A549 (cell line): ENCODE data around the gene MLYCD. TPM values are rescaled to one million over a fixed set of nuclear protein-coding genes. Genes with fewer than 3 reads are reported as not detected.
"Not testable (repeated sequence)": the region's sequence is repeated elsewhere in the genome, so short reads cannot be mapped to it uniquely, and the experiment has no call there.

Experiments
- ATAC-seq, 2 experiments: fragments of 200-7000 bp in 1 of 2; fragments of >200 bp in 1 of 2; cut with Nextera tagmentation in 1 of 2; cut with Tn5 transposase in 1 of 2; 3 replicates each; pipeline versions ENCODE4 v1.8.0 to v1.9.1; 2018 to 2020; ENCODE audit warnings: mild to moderate bottlenecking in 1 of 2, moderate library complexity in 1 of 2
- CTCF ChIA-PET: fragments of 300-600 bp; sonication (Branson Sonifier 250); formaldehyde crosslinking; extraction: SDS; loops from one replicate; lab custom pipeline; 2021; ENCODE audit warnings: antibody characterized with exemption, inconsistent platforms; lab: Yijun Ruan, JAX
- POLR2A ChIA-PET: fragments of 350-600 bp; formaldehyde crosslinking; extraction: SDS; loops from one replicate; lab custom pipeline; 2021; ENCODE audit warnings: antibody characterized with exemption, inconsistent platforms; lab: Yijun Ruan, JAX
- DNase-seq, 2 experiments: peaks; one replicate each; pipeline versions ENCODE4 v3.0.0 to v3.0.0-alpha.2; 2011 to 2016; ENCODE audit warnings: low read depth in 1 of 2, low spot score in 1 of 2
- FAIRE-seq: peaks from 2 replicates; lab custom pipeline; 2011; peaks lifted over from hg19 to GRCh38; lab: Jason Lieb, UNC
- H3K27ac ChIP-seq, 2 experiments: fragments of >200 bp; sonication (Bioruptor Twin); formaldehyde crosslinking; 3 replicates each; pipeline ENCODE4 v1.5.1; 2016 to 2017
- H3K4me1 ChIP-seq: fragments of >200 bp; sonication (Bioruptor Twin); formaldehyde crosslinking; 3 replicates; pipeline ENCODE4 v1.6.1; 2016
- H3K4me2 ChIP-seq: fragments of >200 bp; sonication (Bioruptor Twin); formaldehyde crosslinking; 3 replicates; pipeline ENCODE4 v1.6.1; 2016
- H3K4me3 ChIP-seq: fragments of >200 bp; sonication (Bioruptor Twin); formaldehyde crosslinking; 3 replicates; pipeline ENCODE4 v1.5.1; 2016
- H3K9me3 ChIP-seq: fragments of >200 bp; sonication (Bioruptor Twin); formaldehyde crosslinking; 3 replicates; pipeline ENCODE4 v1.6.1; 2016
- ATOH8 ChIP-seq: fragments of 250-450 bp; sonication (Bioruptor Pico); IDR thresholded peaks from 2 replicates; pipeline ENCODE4 v1.5.0; 2020; ENCODE audit warnings: low read depth, mild to moderate bottlenecking, moderate library complexity
- CEBPB ChIP-seq, 2 experiments: fragments of >200 bp in 1 of 2; sonication (Bioruptor Twin) in 1 of 2; formaldehyde crosslinking in 1 of 2; IDR thresholded peaks; 2 replicates each; pipeline ENCODE4 v1.6.1; 2012 to 2016
- CHD2 ChIP-seq: fragments of 150-350 bp; IDR thresholded peaks from 2 replicates; pipeline ENCODE4 v1.6.1; 2014; ENCODE audit warnings: low read length; ENCODE audit not compliant: partially characterized antibody
- E2F6 ChIP-seq: IDR thresholded peaks from 2 replicates; pipeline ENCODE4 v1.6.1; 2012; ENCODE audit warnings: low read depth, borderline replicate concordance
- EHF ChIP-seq: fragments of 250-450 bp; sonication (Bioruptor Pico); IDR thresholded peaks from 2 replicates; pipeline ENCODE4 v1.5.0; 2020; ENCODE audit warnings: mild to moderate bottlenecking
- ELK1 ChIP-seq: fragments of 150-350 bp; IDR thresholded peaks from 2 replicates; pipeline ENCODE4 v1.6.1; 2014; ENCODE audit warnings: low read depth, mild to moderate bottlenecking, low read length
- ESRRA ChIP-seq: fragments of 150-350 bp; IDR thresholded peaks from 2 replicates; pipeline ENCODE4 v1.6.1; 2014; ENCODE audit warnings: mild to moderate bottlenecking, low read length, borderline replicate concordance
- FOSB ChIP-seq: fragments of 250-450 bp; sonication (Bioruptor Pico); IDR thresholded peaks from 2 replicates; pipeline ENCODE4 v1.5.0; 2020; ENCODE audit warnings: mild to moderate bottlenecking, moderate library complexity
- FOXS1 ChIP-seq: fragments of 250-450 bp; sonication (Bioruptor Pico); IDR thresholded peaks from 2 replicates; pipeline ENCODE4 v1.5.0; 2020; ENCODE audit warnings: mild to moderate bottlenecking, moderate library complexity
- HES2 ChIP-seq: fragments of >200 bp; sonication (Bioruptor Twin); formaldehyde crosslinking; IDR thresholded peaks from 2 replicates; pipeline ENCODE4 v1.6.1; 2016
- HOXA7 ChIP-seq: fragments of 250-450 bp; sonication (Bioruptor Pico); IDR thresholded peaks from 2 replicates; pipeline ENCODE4 v1.5.0; 2020; ENCODE audit warnings: mild to moderate bottlenecking, moderate library complexity
- KDM1A ChIP-seq: fragments of 200-600 bp; sonication (generic); IDR thresholded peaks from 2 replicates; pipeline ENCODE4 v1.6.1; 2016; ENCODE audit warnings: low read depth, mild to moderate bottlenecking
- MAFK ChIP-seq: fragments of 450-650 bp; IDR thresholded peaks from 2 replicates; pipeline ENCODE4 v1.6.1; 2014; ENCODE audit not compliant: partially characterized antibody
- MAX ChIP-seq: IDR thresholded peaks from 2 replicates; pipeline ENCODE4 v1.6.1; 2012
- MYC ChIP-seq: IDR thresholded peaks from 2 replicates; pipeline ENCODE4 v1.6.1; 2012; ENCODE audit warnings: mild to moderate bottlenecking, inconsistent platforms, low read length, improper control_type of control experiment, borderline replicate concordance
- PBX3 ChIP-seq: IDR thresholded peaks from 2 replicates; pipeline ENCODE4 v1.6.1; 2012
- PHF8 ChIP-seq: fragments of 200-600 bp; sonication (generic); IDR thresholded peaks from 2 replicates; pipeline ENCODE4 v1.6.1; 2016; ENCODE audit warnings: low read depth, mild to moderate bottlenecking, antibody characterized with exemption, moderate library complexity, borderline replicate concordance
- POLR2AphosphoS2 ChIP-seq: conservative IDR thresholded peaks from 2 replicates; pipeline ENCODE4 v1.6.1; 2012; ENCODE audit warnings: low read length, improper control_type of control experiment, inconsistent platforms
- RFX5 ChIP-seq: fragments of 450-650 bp; IDR thresholded peaks from 2 replicates; pipeline ENCODE4 v1.7.1; 2014; ENCODE audit warnings: antibody characterized with exemption, mild to moderate bottlenecking, moderate library complexity
- SMC3 ChIP-seq: fragments of >200 bp; sonication (Bioruptor Twin); formaldehyde crosslinking; IDR thresholded peaks from 3 replicates; pipeline ENCODE4 v1.6.1; 2018; ENCODE audit warnings: inconsistent platforms
- ZC3H11A ChIP-seq: fragments of 450-650 bp; IDR thresholded peaks from 2 replicates; pipeline ENCODE4 v1.6.1; 2014; ENCODE audit warnings: antibody characterized with exemption, mild to moderate bottlenecking
- WGBS: methylation state at CpG from one replicate; pipeline ENCODE4 v1.1.6; 2017; ENCODE audit errors: missing lambda C conversion rate; 5-methylcytosine and 5-hydroxymethylcytosine counted together
- polyA plus RNA-seq, 4 experiments: library from polyadenylated mRNA; depleted of rRNA in 3 of 4; stranded (reverse); fragments of >200 nt; fragmentation: RNase III in 1 of 4; extraction: RNeasy Plus Mini Kit Qiagen cat#74134 plus additional on column Dnase treatment in 1 of 4; gene quantifications; 2 replicates in 3 of 4; 3 replicates in 1 of 4; pipeline ENCODE4 v1.2.3, GENCODE V29; 2011 to 2017

Gene MLYCD
- polyA plus RNA-seq, 2 of the 4 experiments (the other 2 are of a cell fraction) = 1.3 to 1.7 TPM

GRCh38 chr16:83941546-83941945, 42.6 kb downstream of the MLYCD start:
- H3K4me2 ChIP-seq, POLR2A ChIA-PET, DNase-seq, H3K4me3 ChIP-seq, H3K9me3 ChIP-seq, FAIRE-seq, H3K4me1 ChIP-seq, ATAC-seq, H3K27ac ChIP-seq: not testable (repeated sequence)
- 89% methylated on average over 9 of the region's 9 CpGs for WGBS
- CTCF ChIA-PET = interaction anchor here (0.6 to 2.6 kb wide), 4 partner anchors 13 to 125 kb away, joined by 3 to 18 read pairs (median 4); no protein-coding TSS in a partner anchor

- no peaks in the 10 kb centered on the region for H3K9me3 ChIP-seq
- H3K27ac ChIP-seq = no peak overlapping the region
- peaks cover 3% of the 10 kb centered on the region; the same call in 1 of the 3 replicates for H3K4me1 ChIP-seq
- 89% methylated on average over 14 of the region's 14 CpGs for WGBS
- H3K4me2 ChIP-seq = no peak overlapping the region
- H3K4me3 ChIP-seq = no peak overlapping the region
- TF ChIP-seq EHF (CRISPR knock-in tag) (no peak), E2F6 (no peak), FOXS1 (CRISPR knock-in tag) (no peak), SMC3 (no peak), MAFK (no peak)
- no peak for FAIRE-seq
- DNase-seq = no peak
- ATAC-seq = no peak
- POLR2A ChIA-PET = no interaction called here
- CTCF ChIA-PET = interaction anchor here (0.8 to 2.6 kb wide), 2 partner anchors 10 to 15 kb away, joined by 3 to 18 read pairs; no protein-coding TSS in a partner anchor
Observed at GRCh38 chr16:83942074-83942473, 43.2 kb downstream of the MLYCD start.

GRCh38 chr16:83942815-83943515, 44.0 kb downstream of the MLYCD start:
- 81% methylated on average over 11 of the region's 11 CpGs for WGBS
- H3K27ac ChIP-seq = no peak overlapping the region
- H3K9me3 ChIP-seq = no peaks in the 10 kb centered on the region
- no peak for TF ChIP-seq CHD2
- no peak for TF ChIP-seq PBX3
- no peak for TF ChIP-seq HOXA7 (CRISPR knock-in tag)
- no peak for TF ChIP-seq EHF (CRISPR knock-in tag)
- TF ChIP-seq E2F6 = no peak
- TF ChIP-seq KDM1A = no peak
- TF ChIP-seq RFX5 = no peak
- no peak for TF ChIP-seq MAFK
- no peak for TF ChIP-seq ZC3H11A
- no peak for TF ChIP-seq CEBPB (IDR thresholded peaks at IDR 0.05)
- TF ChIP-seq SMC3 = no peak
- TF ChIP-seq HES2 = no peak
- TF ChIP-seq MAX = no peak
- no peak for TF ChIP-seq FOSB (CRISPR knock-in tag)
- TF ChIP-seq POLR2AphosphoS2 = no peak
- no peak for TF ChIP-seq ELK1
- no peak for TF ChIP-seq ESRRA
- TF ChIP-seq ATOH8 (CRISPR knock-in tag) = no peak
- no peak for TF ChIP-seq PHF8
- TF ChIP-seq MYC = no peak
- ChIA-PET POLR2A (no interaction called here), CTCF (interaction anchor here (0.8 to 2.4 kb wide), 2 partner anchors 11 to 17 kb away, joined by 3 to 15 read pairs; no protein-coding TSS in a partner anchor)
- peaks cover 3% of the 10 kb centered on the region; the same call in 1 of the 3 replicates for H3K4me1 ChIP-seq
- FAIRE-seq = no peak
- no peak overlapping the region for H3K4me2 ChIP-seq
- no peak for ATAC-seq
- no peak for DNase-seq
- H3K4me3 ChIP-seq = no peak overlapping the region
